HG03196 (cell line): Measurements from ENCODE around the gene RPGRIP1.
"Not testable (repeated sequence)": the region's sequence is repeated elsewhere in the genome, so short reads cannot be mapped to it uniquely, and the experiment has no call there.

Source experiments
- ATAC-seq: cut with Tn5 transposase; IDR thresholded peaks from one replicate; pipeline ENCODE4 v1.9.1; 2021; ENCODE audit not compliant: unreplicated experiment

The RPGRIP1 gene

GRCh38 chr14:21258005-21258888 is 21.6 kb upstream of the RPGRIP1 start:
- ATAC-seq: no peak

DNA sequence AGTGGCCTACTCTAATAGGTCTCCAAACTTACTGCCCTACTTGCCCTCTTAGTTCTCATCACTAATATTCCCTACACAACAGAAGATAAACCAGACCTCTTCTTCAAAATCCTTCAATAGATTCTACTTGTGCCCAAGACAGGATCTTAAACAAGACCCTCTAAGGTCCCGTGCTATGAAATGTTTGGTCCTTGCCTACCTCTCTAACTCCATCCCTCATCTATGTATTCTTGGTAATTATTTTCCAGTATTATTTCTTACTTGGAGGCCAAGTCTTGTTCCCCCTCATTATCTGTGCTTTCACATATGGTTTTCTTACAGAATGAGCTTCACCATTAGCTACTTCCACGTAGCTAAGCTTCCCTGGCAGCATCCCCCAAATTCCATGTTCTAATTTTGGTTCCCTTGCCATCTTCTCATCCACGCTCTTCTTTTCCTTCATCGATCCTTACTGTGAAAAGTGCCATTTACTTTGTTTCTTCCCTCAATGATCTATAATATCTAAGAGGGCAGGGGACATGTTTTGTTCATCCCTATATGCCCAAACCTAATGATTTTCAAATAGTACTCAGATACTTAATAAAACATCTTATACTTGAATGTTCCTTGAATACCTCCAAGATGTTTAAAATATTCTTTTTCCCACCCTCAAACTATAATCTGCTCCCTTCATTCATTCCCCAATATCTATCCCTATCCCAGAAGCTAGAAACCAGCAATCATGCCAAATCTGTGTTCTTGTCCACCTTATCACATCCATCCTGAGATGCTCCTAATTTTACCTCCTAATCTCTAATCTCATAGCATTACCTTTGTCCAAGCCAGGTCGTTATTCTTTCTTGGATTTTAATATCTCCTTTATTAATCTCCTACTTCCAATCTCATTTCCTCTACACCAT is 20.7 kb upstream of the RPGRIP1 start:
- ATAC-seq: no peak

DNA sequence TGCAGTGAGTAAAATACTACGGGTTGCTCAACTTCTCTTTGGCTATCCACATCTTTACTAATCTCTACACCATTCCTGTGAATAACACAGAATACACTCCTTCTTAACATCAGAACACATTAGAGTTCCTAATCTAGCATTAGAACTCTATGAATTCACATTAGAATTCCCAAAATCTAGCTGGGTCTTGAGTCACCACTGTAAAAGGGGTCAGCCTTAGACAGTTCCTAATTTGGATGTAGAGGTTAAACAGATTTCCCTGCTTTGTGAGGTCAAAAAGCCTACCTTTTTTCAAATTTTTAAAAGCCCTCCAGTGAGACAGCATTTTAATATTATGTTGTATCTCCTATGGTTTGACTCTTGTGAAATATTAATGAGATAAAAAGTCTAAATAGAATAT is 18.1 kb upstream of the RPGRIP1 start:
- no peak for ATAC-seq

DNA sequence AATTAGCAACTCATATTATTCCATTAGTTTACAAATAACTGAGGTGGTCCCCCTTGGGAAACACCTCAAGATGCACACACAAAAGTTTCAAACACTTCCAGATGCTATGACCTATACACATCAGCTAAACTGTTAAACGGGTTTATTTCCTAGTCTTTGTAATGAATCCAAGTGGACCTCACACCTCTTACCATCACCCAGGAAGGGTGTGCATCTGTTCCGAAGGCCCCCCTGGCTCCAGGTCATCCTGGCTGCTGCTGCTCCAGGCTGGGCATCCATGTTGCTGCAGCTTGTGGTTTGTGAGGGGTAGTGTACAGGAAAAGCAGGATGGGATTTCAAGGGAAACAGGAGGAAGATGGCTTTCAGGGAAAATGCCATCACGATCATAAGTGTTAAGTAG is 17.5 kb upstream of the RPGRIP1 start:
- ATAC-seq: no peak

GRCh38 chr14:21263284-21264024 is 16.4 kb upstream of the RPGRIP1 start:
- ATAC-seq: no peak

DNA sequence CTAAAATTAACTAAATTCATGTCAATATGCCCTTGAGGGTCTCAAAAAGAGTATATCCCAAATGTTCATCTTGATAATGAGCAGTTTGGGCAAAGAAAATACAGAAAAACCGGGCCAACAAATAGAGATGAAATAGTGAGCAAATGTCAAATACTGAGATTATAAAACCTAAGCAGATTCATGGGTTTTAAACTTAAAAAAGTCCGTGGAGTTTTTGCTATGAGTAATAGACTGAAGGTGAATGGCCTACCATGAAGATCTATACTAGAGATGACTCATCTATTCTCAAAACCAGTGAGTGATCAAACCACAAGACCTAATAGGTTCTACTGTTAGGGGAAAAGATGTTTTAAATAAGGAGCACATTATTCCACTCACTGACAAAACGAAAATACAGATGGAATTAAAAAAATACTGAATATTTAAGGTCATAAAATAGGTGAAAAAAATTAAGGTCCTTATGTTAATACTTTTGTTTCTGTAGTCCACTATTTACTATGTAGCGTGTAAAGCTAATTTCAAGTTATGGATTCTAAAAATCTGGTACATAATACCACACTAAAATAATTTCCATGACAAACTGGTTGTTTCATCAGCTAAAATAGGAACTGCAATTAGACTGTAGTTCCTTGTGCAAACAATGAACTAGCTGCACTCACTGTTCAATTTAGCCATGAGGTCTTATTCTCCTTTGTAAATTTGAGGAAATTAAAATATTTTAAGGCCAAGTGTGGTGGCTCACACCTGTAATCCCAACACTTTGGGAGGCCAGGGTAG is 15.7 kb upstream of the RPGRIP1 start:
- ATAC-seq: peak; percentile 61

DNA sequence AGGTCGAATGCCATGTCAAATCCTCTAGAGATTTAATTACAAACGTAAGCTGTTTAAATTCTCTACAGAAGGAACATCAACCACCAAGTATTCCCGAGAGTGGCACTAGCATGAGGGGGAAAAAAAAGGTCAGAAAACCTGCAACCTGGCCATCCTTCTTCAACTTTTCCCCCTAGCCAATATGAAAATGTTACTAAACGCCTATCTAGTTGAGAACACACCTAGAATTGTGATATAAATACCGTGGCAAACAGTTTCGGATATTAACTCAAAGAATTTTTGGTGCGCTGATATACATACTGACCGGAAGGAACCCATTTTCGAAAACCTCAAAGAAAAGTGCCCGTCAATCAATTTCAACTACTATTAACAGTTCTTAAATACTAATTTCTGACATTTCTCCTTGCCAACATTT is 12.4 kb upstream of the RPGRIP1 start:
- no peak for ATAC-seq

GRCh38 chr14:21267886-21268616 is 11.8 kb upstream of the RPGRIP1 start:
- ATAC-seq: no peak

DNA sequence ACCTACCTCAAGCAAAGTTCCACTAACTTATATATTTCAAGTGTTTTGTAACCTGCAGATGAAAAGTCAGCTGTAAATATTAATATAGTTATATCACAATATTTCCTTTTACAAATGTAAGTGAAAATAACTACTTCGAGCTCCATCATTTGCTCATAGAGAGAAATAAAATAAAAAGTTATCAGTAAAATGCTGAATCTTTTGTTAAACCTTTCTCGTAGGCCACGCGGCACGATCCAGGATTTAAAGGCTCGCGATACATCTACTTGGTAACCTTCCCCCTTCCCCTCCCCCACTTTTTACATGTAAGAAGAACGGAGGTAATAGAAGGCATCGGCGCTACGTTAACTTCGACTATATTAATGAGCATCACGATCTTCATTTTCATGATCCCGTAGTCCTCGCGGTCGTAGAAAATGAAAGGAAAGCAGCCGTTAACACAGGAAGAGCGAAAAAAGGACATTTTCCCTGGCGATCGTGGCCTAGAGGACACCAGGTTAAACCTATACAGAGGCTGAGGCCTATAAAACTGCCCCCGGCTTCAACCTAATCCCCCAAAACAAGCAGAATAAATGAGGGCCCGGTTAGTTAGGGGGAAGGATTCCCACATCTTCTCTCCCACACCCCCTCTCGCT is 11.1 kb upstream of the RPGRIP1 start:
- no peak for ATAC-seq

- ATAC-seq: peak; percentile 90
Observed at GRCh38 chr14:21269252-21270046, 10.4 kb upstream of the RPGRIP1 start, which contains the start of gene HNRNPC. Gene HNRNPC, minus strand, starts transcription at chr14:21269442. Its CDS starts 35,249 bp downstream, at chr14:21234193.

DNA sequence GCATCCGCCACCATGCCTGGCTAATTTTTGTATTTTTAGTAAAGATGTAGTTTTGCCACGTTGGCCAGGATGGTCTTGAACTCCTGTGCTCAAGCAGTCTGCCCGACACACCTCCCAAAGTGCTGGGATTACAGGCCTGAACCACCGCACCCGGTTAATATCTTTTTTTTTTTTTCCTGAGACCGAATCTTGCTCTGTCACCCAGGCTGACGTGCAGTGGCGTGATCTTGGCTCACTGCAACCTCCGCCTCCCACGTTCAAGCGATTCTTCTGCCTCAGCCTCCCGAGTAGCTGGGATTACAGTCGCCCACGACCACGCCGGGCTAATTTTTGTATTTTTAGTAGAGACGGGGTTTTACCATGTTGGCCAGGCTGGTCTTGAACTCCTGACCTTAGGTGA is 7.2 kb upstream of the RPGRIP1 start:
- not testable (repeated sequence) for ATAC-seq

DNA sequence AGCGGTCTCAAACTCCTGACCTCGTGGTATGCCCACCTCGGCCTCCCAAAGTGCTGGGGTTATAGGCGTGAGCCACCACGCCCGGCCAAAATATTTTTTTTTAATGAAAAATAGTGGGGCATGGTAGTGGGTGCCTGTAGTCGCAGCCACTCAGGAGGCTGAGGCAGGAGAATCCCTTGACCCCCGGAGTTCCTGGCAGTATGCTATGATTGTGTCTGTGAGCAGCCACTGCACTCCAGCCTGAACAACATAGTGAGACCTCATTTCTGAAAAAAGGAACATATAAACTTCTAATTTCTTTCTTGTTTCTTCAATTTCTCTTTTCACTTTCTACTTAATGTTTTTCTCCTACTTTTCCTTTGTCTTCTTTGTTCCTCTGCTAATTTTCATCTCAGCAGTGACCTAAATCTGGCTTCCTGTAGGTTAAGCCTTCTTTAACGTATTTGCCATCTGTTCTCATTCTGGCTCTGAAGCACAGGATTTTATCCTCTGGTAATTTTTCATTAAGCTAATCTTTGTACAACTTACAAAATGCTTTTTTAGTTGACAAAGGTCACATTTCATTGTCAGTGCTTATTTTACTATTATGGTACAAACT is 4.5 kb upstream of the RPGRIP1 start:
- no peak for ATAC-seq

GRCh38 chr14:21278632-21279031 is 1.3 kb upstream of the RPGRIP1 start:
- ATAC-seq: no peak

- not testable (repeated sequence) for ATAC-seq
Observed at GRCh38 chr14:21281917-21282316, 2.0 kb downstream of the RPGRIP1 start.

GRCh38 chr14:21286516-21286915 is 6.6 kb downstream of the RPGRIP1 start:
- ATAC-seq: not testable (repeated sequence)

GRCh38 chr14:21287168-21287567 is 7.3 kb downstream of the RPGRIP1 start:
- ATAC-seq: no peak

DNA sequence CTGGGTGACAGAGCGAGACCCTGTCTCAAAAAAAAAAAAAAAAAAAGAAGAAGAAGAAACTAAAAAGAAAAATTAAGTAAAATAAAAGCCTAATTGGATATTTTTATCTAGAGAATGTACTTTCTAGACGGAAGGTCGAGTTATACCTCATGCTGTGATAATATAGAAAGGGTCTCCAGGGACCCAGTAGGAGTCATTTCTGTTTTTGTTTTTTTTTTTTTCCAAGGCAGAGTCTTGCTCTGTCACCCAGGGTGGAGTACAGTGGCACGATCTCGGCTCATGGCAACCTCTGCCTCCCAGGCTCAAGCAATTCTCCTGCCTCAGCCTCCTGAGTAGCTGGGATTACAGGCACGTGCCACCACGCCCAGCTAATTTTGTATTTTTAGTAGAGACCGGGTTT is 14.1 kb downstream of the RPGRIP1 start:
- not testable (repeated sequence) for ATAC-seq

DNA sequence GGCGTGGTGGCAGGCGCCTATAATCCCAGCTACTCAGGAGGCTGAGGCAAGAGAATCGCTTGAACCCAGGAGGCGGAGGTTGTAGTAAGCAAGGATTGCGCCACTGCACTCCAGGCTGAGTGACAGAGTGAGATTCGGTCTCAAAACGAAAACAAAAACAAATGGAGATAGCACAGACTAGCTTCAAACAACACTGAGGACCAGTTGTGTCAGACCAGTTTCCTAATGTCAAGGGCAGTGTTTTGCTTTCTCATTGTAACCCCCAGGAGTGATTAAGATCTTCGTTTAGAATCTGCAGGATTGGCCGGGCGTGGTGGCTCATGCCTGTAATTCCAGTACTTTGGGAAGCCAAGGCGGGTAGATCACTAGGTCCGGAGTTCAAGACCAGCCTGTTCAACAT is 18.5 kb downstream of the RPGRIP1 start:
- no peak for ATAC-seq
